GM18498 (cell line): ENCODE measurements around the gene EPHA6.
A peak's percentile ranks its signal among the peaks of the same experiment; 100 is the strongest.

ENCODE experiments used
- ATAC-seq: cut with Tn5 transposase; IDR thresholded peaks from one replicate; pipeline ENCODE4 v1.9.1; 2021; ENCODE audit warnings: mild to moderate bottlenecking, moderate library complexity; ENCODE audit not compliant: unreplicated experiment

Gene EPHA6

DNA sequence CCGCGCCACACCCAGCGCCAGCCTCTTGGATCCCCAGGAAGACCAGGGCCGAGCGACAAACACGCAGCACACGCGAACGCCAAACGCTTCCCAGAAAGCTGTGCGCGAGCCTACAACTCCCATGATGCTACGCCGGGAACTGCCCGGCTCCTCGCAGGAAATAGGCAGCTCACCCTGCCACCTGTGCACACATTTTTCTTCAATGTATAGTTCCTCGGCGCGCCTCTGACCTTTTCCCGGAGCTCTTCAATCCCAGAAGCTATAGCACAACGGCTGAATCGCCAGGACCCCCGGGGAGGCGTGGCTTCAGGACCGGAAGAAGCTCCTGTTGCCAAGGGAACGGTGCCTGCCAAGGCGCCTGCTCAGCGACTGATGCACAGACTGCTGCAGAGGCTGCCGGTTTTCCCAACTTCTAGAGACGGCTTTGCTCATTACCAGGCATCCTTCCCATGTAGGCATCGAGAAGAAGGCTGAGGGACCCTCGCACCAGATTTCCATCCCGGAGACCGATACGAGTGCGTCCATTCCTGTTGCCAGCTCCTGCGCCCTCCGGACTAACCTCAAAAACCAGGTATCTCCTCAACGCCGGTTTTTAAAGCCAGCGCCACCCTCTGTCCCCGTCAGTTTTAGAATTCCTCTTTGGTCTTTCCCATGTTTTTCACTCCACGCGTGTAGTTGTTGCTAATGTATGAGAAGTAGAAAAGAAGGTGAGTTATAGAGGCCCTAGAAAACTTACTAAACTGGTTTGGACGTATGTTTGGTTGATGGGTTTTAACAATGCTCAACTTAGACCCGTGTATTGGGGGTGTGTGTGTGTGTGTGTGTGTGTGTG, 950.2 kb downstream of the EPHA6 start, which contains the start of gene ARL6:
TSS of gene ARL6 (plus strand) at position 352 of the 832 bp plus-strand sequence. CDS start 3,350 bp downstream, outside the sequence.
- peak; percentile 97 for ATAC-seq

DNA sequence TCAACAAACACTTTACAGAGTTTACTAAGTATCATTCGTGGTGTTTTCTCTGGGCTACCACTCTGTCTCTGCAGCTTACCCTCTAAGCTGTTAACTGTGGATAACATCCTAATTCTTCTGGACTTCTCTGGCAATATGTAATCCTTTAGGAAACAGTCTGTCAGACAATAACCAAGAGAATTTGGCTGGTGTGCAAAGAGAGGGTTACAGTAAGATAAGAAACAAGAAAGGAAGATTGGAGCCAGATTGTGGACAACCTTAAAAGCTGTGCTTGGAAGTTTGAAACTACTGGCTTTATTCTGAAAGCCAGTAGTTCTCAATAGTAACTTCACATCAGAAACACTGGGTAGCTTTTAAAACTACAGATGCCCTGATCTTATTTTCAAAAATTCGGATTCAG, 950.9 kb downstream of the EPHA6 start:
- ATAC-seq: no peak

DNA sequence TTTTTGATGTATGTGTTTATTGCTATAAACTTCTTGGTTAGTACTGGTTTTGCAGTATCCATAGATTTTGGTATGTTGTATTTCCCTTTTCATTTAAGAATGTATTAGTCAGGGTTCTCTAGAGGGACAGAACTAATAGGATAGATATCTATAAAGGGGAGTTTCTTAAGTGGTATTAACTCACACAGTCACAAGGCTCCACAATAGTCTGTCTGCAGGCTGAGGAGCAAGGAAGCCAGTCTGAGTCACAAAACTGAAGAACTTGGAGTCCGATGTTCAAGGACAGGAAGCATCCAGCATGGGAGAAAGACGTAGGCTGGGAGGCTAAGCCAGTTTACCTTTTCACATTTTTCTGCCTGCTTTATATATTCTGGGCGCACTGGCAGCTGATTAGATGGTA, 958.5 kb downstream of the EPHA6 start:
- ATAC-seq: no peak

DNA sequence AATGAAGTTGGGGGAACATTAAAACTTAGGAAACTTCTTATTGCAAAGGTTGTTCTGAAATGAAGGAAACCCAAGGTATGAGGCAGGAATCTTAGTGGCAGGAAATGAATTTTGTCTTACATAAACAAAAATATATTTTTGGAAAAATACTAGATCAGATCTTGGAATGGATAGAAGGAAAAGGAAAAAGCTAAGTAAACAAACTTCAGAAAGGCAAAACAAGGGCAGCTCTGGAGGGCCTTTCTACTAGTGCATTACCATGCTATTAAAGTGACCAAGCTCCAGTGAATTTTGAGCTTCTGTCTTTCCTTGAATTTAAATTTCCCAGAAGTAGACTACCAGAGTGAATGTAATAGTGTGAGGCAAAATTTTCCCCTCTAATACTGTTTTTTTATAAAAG, 963.8 kb downstream of the EPHA6 start:
- no peak for ATAC-seq

DNA sequence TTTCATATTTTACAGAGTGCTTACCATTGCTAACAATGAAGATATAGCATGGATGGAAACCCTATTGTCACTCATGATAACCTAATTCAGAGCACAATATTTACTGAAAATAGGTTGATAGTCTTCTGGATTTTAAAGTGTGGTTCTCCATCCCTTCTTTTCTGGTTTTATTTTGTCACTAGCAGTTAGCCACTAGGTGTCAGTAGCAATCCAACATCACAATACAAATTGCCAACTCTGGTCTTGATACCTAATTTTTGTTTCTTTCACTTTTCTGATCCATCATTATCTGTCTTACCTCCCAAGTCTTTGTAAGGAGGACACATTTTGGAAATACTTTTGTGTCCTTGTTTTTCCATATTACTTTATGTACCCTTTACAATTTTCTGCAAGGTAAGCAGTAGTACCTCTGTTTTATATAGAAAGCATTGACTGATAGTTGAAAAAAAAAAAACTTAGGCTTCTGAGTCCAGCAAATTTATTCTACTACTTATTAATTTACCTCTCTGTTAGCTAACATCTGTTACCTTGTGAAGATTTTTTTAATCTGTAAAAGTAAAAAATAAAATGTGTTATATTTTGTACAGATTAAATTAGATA, 979.1 kb downstream of the EPHA6 start:
- ATAC-seq: peak; percentile 73

DNA sequence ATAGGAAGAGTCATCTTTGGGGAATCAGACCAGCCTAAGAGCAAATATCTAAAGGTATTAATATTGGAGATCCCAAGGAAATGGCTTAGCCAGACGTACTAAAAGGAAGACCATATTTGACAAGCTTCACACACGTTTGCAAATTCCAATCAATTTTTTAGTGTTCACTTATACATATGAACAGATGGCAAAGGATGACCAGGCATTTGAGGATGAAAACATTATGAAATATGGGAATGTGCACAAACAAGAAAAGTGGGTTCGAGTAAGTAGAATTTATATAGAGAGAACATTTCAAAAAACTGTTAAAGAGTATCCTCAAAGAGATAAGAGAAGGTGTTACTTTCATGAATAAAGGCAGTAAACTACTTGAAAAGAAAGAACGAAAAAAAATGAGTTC, 981.6 kb downstream of the EPHA6 start:
- no peak for ATAC-seq
